Transverse colon (tissue), 4 donors: Measurements from ENCODE around the gene MGAT5B. TPM values are rescaled to one million over a fixed set of nuclear protein-coding genes. Genes with fewer than 3 reads are reported as not detected.

ENCODE experiments used
- DNase-seq: peaks from one replicate; pipeline ENCODE4 v3.0.0-alpha.2; 2019
- H3K27ac ChIP-seq, 4 donors: fragments of 200-600 bp; sonication (generic); 2 replicates each; pipeline ENCODE4 v1.5.1; 2016 to 2018; ENCODE audit warnings: inconsistent platforms in 4 of 4
- H3K27me3 ChIP-seq: fragments of 200-600 bp; sonication (generic); 2 replicates; pipeline ENCODE4 v1.5.1; 2017; ENCODE audit warnings: inconsistent platforms
- H3K36me3 ChIP-seq, 4 donors: fragments of 200-600 bp; sonication (generic); 2 replicates each; pipeline ENCODE4 v1.5.1; 2017 to 2019; ENCODE audit warnings: inconsistent platforms in 4 of 4
- H3K4me1 ChIP-seq, 4 donors: fragments of 200-600 bp; sonication (generic); 2 replicates each; pipeline ENCODE4 v1.5.1; 2017 to 2020; ENCODE audit warnings: inconsistent platforms in 4 of 4
- H3K4me3 ChIP-seq, 4 donors: fragments of 200-600 bp; sonication (generic); 1 replicate in 1 of 4; 2 replicates in 3 of 4; pipeline versions ENCODE4 v1.5.1 to v1.6.1; 2017 to 2019; ENCODE audit warnings: inconsistent platforms in 4 of 4
- H3K9me3 ChIP-seq, 2 donors: fragments of 200-600 bp; sonication (generic); 2 replicates each; pipeline ENCODE4 v1.5.1; 2017 to 2019; ENCODE audit warnings: inconsistent platforms in 2 of 2
- CTCF ChIP-seq, 5 experiments: fragments of 200-600 bp in 3 of 5; fragments of 450-650 bp in 2 of 5; sonication (generic) in 3 of 5; IDR thresholded peaks; 1 replicate in 2 of 5; 2 replicates in 3 of 5; pipeline ENCODE4 v1.5.1; 2016 to 2017; ENCODE audit warnings: antibody characterized with exemption in 5 of 5, inconsistent platforms in 3 of 5, mild to moderate bottlenecking in 2 of 5, moderate library complexity in 1 of 5
- EP300 ChIP-seq: sonication (generic); formaldehyde crosslinking; IDR thresholded peaks from one replicate; pipeline ENCODE4 v1.6.1; 2017; ENCODE audit warnings: antibody characterized with exemption, low read depth
- POLR2A ChIP-seq: fragments of 450-650 bp; IDR thresholded peaks from one replicate; pipeline ENCODE4 v1.6.1; 2016; ENCODE audit warnings: antibody characterized with exemption, mild to moderate bottlenecking, moderate library complexity
- POLR2AphosphoS5 ChIP-seq, 3 donors: sonication (generic); formaldehyde crosslinking; IDR thresholded peaks; one replicate each; pipeline ENCODE4 v1.6.1; 2016; ENCODE audit warnings: antibody characterized with exemption in 3 of 3
- WGBS, 2 donors: methylation state at CpG; one replicate each; pipeline ENCODE4 v1.1.5; 2018; ENCODE audit warnings: low coverage in 1 of 2; 5-methylcytosine and 5-hydroxymethylcytosine counted together
- in situ Hi-C, 4 donors: fragments of 200-750 bp; cut with MboI; loops; one replicate each; pipeline versions ENCODE4 v1.15.0 to v1.15.1; 2017; ENCODE audit warnings: low sequenced_read_pairs in 3 of 4, low pct_ligation_motif_present in 1 of 4, low pct_unique_long_range_greater_than_20kb in 1 of 4
- intact Hi-C: fragments of 100-400 bp; cut with DNase I; formaldehyde crosslinking; loops from one replicate; pipeline ENCODE4 v1.15.1; 2023; ENCODE audit warnings: low total_unique reads
- total RNA-seq, 4 donors: library from RNA; depleted of rRNA; stranded (reverse); fragments of >200 nt; gene quantifications; one replicate each; pipeline ENCODE4 v1.1.0, GENCODE V29; 2016

Gene MGAT5B
- total RNA-seq, 4 donors from 2014 or later: not detected

GRCh38 chr17:76902476-76902875 lies 34.3 kb downstream of the MGAT5B start:
- H3K27ac ChIP-seq: no peak overlapping the region
- H3K4me3 ChIP-seq: no peak overlapping the region
- no peak for DNase-seq
- no peaks in the 10 kb centered on the region for H3K9me3 ChIP-seq
- TF ChIP-seq POLR2AphosphoS5 (IDR thresholded peaks at IDR 0.05): no peak
- no peak for TF ChIP-seq POLR2A
- no peak for TF ChIP-seq CTCF (IDR thresholded peaks at IDR 0.05)
- TF ChIP-seq EP300: no peak
- H3K36me3 ChIP-seq: no peaks in the 10 kb centered on the region
- peaks cover 7% of the 10 kb centered on the region for H3K27me3 ChIP-seq
- H3K4me1 ChIP-seq: no peaks in the 10 kb centered on the region
- 86% methylated on average over 4 of the region's 14 CpGs; no CpG with 5 or more reads in 1 of the 2 donors for WGBS, 2 donors
- in situ Hi-C loops (no loop called here), intact Hi-C loops (no loop called here)

- no peak for TF ChIP-seq CTCF (IDR thresholded peaks at IDR 0.05)
- no peak for TF ChIP-seq EP300
- no peak for TF ChIP-seq POLR2AphosphoS5 (IDR thresholded peaks at IDR 0.05)
- no peak for TF ChIP-seq POLR2A
- no peak overlapping the region for H3K4me3 ChIP-seq
- H3K4me1 ChIP-seq: no peaks in the 10 kb centered on the region
- intact Hi-C loops: no loop called here
- H3K27me3 ChIP-seq: peaks cover 7% of the 10 kb centered on the region
- no peaks in the 10 kb centered on the region for H3K36me3 ChIP-seq
- no peaks in the 10 kb centered on the region for H3K9me3 ChIP-seq
- no peak overlapping the region for H3K27ac ChIP-seq
- whole genome bisulfite sequencing, 2 donors: 71% methylated on average over 9 of the region's 9 CpGs; no CpG with 5 or more reads in 1 of the 2 donors
- no peak for DNase-seq
- in situ Hi-C loops: no loop called here
Observed at GRCh38 chr17:76903631-76904030, 35.4 kb downstream of the MGAT5B start.

GRCh38 chr17:76904116-76904515 lies 35.9 kb downstream of the MGAT5B start:
- H3K27me3 ChIP-seq: peaks cover 7% of the 10 kb centered on the region
- DNase-seq: no peak
- in situ Hi-C loops (no loop called here), intact Hi-C loops (no loop called here)
- H3K36me3 ChIP-seq: no peaks in the 10 kb centered on the region
- TF ChIP-seq EP300 (no peak), POLR2A (no peak)
- no peaks in the 10 kb centered on the region for H3K9me3 ChIP-seq
- no peaks in the 10 kb centered on the region for H3K4me1 ChIP-seq
- no peak overlapping the region for H3K4me3 ChIP-seq
- no peak overlapping the region for H3K27ac ChIP-seq
- 69% methylated on average over 13 of the region's 13 CpGs; no CpG with 5 or more reads in 1 of the 2 donors for WGBS, 2 donors

- Histone ChIP-seq H3K9me3 (no peaks in the 10 kb centered on the region), H3K27me3 (peaks cover 7% of the 10 kb centered on the region), H3K4me3 (no peak overlapping the region), H3K4me1 (no peaks in the 10 kb centered on the region), H3K27ac (no peak overlapping the region), H3K36me3 (no peaks in the 10 kb centered on the region)
- no peak for DNase-seq
- in situ Hi-C loops (no loop called here), intact Hi-C loops (no loop called here)
- no peak for TF ChIP-seq POLR2A
- TF ChIP-seq CTCF (IDR thresholded peaks at IDR 0.05): no peak
- no peak for TF ChIP-seq EP300
- no peak for TF ChIP-seq POLR2AphosphoS5 (IDR thresholded peaks at IDR 0.05)
- WGBS, 2 donors: 90% methylated on average over 7 of the region's 8 CpGs; no CpG with 5 or more reads in 1 of the 2 donors
Observed at GRCh38 chr17:76905036-76905435, 36.8 kb downstream of the MGAT5B start.

- peaks cover 7% of the 10 kb centered on the region for H3K27me3 ChIP-seq
- no peaks in the 10 kb centered on the region for H3K36me3 ChIP-seq
- H3K27ac ChIP-seq: no peak overlapping the region
- 46 to 82% methylated on average over 3 to 16 of the region's 17 CpGs for WGBS, 2 donors
- in situ Hi-C loops (no loop called here), intact Hi-C loops (no loop called here)
- no peaks in the 10 kb centered on the region for H3K4me1 ChIP-seq
- TF ChIP-seq EP300: no peak
- TF ChIP-seq CTCF (IDR thresholded peaks at IDR 0.05): no peak
- no peak for TF ChIP-seq POLR2AphosphoS5 (IDR thresholded peaks at IDR 0.05)
- TF ChIP-seq POLR2A: no peak
- H3K9me3 ChIP-seq: no peaks in the 10 kb centered on the region
- no peak for DNase-seq
- no peak overlapping the region for H3K4me3 ChIP-seq
Observed at GRCh38 chr17:76905836-76906235, 37.6 kb downstream of the MGAT5B start.
